OCI-LY3 (cell line): ENCODE measurements around the gene EOGT.

Source experiments
- H2AFZ ChIP-seq: fragments of 200-600, 300-600 bp; shearing (Covaris generic); 2 replicates; pipeline ENCODE4 v1.6.0; 2014; ENCODE audit warnings: antibody characterized with exemption, low read depth, low read length
- H3K27ac ChIP-seq: fragments of 200-600, 300-600 bp; sonication (generic); 2 replicates; pipeline ENCODE4 v1.5.1; 2014; ENCODE audit warnings: mild to moderate bottlenecking, low read length, moderate library complexity, mixed read lengths
- H3K27me3 ChIP-seq: fragments of 200-600, 300-600 bp; sonication (generic); 2 replicates; pipeline ENCODE4 v1.6.1; 2014; ENCODE audit warnings: low read depth, low read length, mixed read lengths
- H3K36me3 ChIP-seq: fragments of 200-600, 300-600 bp; sonication (generic); replicated peaks from 2 replicates; pipeline ENCODE3; 2014; ENCODE audit warnings: low read depth, low read length, mixed read lengths
- H3K4me1 ChIP-seq: fragments of 300-600, 200-600 bp; sonication (generic); 2 replicates; pipeline ENCODE4 v1.6.1; 2014; ENCODE audit warnings: low read length, mixed read lengths
- H3K4me2 ChIP-seq: fragments of 200-600, 300-600 bp; sonication (generic); 2 replicates; pipeline ENCODE4 v1.6.1; 2014; ENCODE audit warnings: low read length, mixed read lengths
- H3K4me3 ChIP-seq: fragments of 300-600, 200-600 bp; sonication (generic); 2 replicates; pipeline ENCODE4 v1.5.1; 2014; ENCODE audit warnings: antibody characterized with exemption, mild to moderate bottlenecking, low read length, moderate library complexity
- H3K79me2 ChIP-seq: fragments of 300-600, 200-600 bp; shearing (Covaris generic); 2 replicates; pipeline ENCODE4 v1.6.1; 2014; ENCODE audit warnings: mild to moderate bottlenecking, low read length, mixed read lengths
- H3K9ac ChIP-seq: fragments of 300-600, 200-600 bp; shearing (Covaris generic); 2 replicates; pipeline ENCODE4 v1.6.0; 2014; ENCODE audit warnings: mild to moderate bottlenecking, low read length, moderate library complexity
- H3K9me3 ChIP-seq: fragments of 200-600, 300-600 bp; shearing (Covaris generic); 2 replicates; pipeline ENCODE4 v1.6.1; 2014; ENCODE audit warnings: low read length, mixed read lengths; ENCODE audit not compliant: insufficient read depth
- H4K20me1 ChIP-seq: fragments of 200-600, 300-600 bp; sonication (generic); 2 replicates; pipeline ENCODE4 v1.6.1; 2016; ENCODE audit warnings: low read length, mixed read lengths; ENCODE audit not compliant: insufficient read depth
- CTCF ChIP-seq: fragments of 200-600, 300-600 bp; sonication (generic); IDR thresholded peaks from 2 replicates; pipeline ENCODE4 v1.5.1; 2014; ENCODE audit warnings: antibody characterized with exemption, low read length, low read depth
- EZH2phosphoT487 ChIP-seq: fragments of 200-600 bp; shearing (Covaris generic); IDR thresholded peaks from 2 replicates; pipeline ENCODE4 v1.6.1; 2018; ENCODE audit warnings: antibody characterized with exemption, mixed run types, low read depth

EOGT gene

GRCh38 chr3:69014022-69014580 lies 617 bp upstream of the EOGT start:
- Histone ChIP-seq H4K20me1 (no peaks in the 10 kb centered on the region), H3K4me3 (peak overlapping the region; percentile 87), H3K27ac (peak overlapping the region; percentile 43), H3K4me2 (peak overlapping the region; percentile 87), H3K36me3 (peaks cover 11% of the 10 kb centered on the region), H3K4me1 (peaks cover 14% of the 10 kb centered on the region), H2AFZ (peak overlapping the region; percentile 74), H3K27me3 (no peaks in the 10 kb centered on the region), H3K9ac (peak overlapping the region; percentile 90), H3K9me3 (no peaks in the 10 kb centered on the region), H3K79me2 (peaks cover 4% of the 10 kb centered on the region; the same call in 1 of the 2 replicates)
- TF ChIP-seq EZH2phosphoT487 (no peak), CTCF (no peak)

GRCh38 chr3:69012800-69013252 lies 658 bp downstream of the EOGT start:
- H3K4me1 ChIP-seq: peaks cover 14% of the 10 kb centered on the region
- H3K4me3 ChIP-seq: peak overlapping the region; percentile 87
- H2AFZ ChIP-seq: peak overlapping the region; percentile 92
- no peaks in the 10 kb centered on the region for H4K20me1 ChIP-seq
- H3K27me3 ChIP-seq: no peaks in the 10 kb centered on the region
- H3K27ac ChIP-seq: no peak overlapping the region
- H3K9ac ChIP-seq: peak overlapping the region; percentile 90
- peak overlapping the region; percentile 87 for H3K4me2 ChIP-seq
- TF ChIP-seq CTCF (no peak), EZH2phosphoT487 (no peak)
- no peaks in the 10 kb centered on the region for H3K9me3 ChIP-seq
- peaks cover 13% of the 10 kb centered on the region for H3K36me3 ChIP-seq
- peaks cover 4% of the 10 kb centered on the region; the same call in 1 of the 2 replicates for H3K79me2 ChIP-seq

GRCh38 chr3:69012100-69012799 lies 1.2 kb downstream of the EOGT start:
- no peaks in the 10 kb centered on the region for H3K27me3 ChIP-seq
- no peaks in the 10 kb centered on the region for H3K9me3 ChIP-seq
- no peaks in the 10 kb centered on the region for H4K20me1 ChIP-seq
- H3K9ac ChIP-seq: no peak overlapping the region; the same call in 1 of the 2 replicates
- H3K36me3 ChIP-seq: peaks cover 13% of the 10 kb centered on the region
- H3K4me2 ChIP-seq: peak overlapping the region; percentile 87
- H3K4me1 ChIP-seq: peaks cover 14% of the 10 kb centered on the region
- H3K4me3 ChIP-seq: peak overlapping the region; percentile 87
- TF ChIP-seq CTCF: no peak
- TF ChIP-seq EZH2phosphoT487: no peak
- H3K79me2 ChIP-seq: peaks cover 4% of the 10 kb centered on the region; the same call in 1 of the 2 replicates
- H3K27ac ChIP-seq: no peak overlapping the region
- peak overlapping the region; percentile 92; the same call in 1 of the 2 replicates for H2AFZ ChIP-seq

GRCh38 chr3:69011096-69011730 lies 2.3 kb downstream of the EOGT start:
- Histone ChIP-seq H3K36me3 (peaks cover 8% of the 10 kb centered on the region), H3K27me3 (no peaks in the 10 kb centered on the region), H3K4me2 (no peak overlapping the region), H4K20me1 (no peaks in the 10 kb centered on the region), H3K79me2 (peaks cover 4% of the 10 kb centered on the region; the same call in 1 of the 2 replicates), H3K27ac (no peak overlapping the region), H3K4me3 (no peak overlapping the region), H3K4me1 (peaks cover 14% of the 10 kb centered on the region), H3K9ac (no peak overlapping the region), H3K9me3 (no peaks in the 10 kb centered on the region), H2AFZ (no peak overlapping the region)
- TF ChIP-seq CTCF (no peak), EZH2phosphoT487 (no peak)
